ENCODE data around the gene MCOLN1.

MCOLN1 gene

DNA sequence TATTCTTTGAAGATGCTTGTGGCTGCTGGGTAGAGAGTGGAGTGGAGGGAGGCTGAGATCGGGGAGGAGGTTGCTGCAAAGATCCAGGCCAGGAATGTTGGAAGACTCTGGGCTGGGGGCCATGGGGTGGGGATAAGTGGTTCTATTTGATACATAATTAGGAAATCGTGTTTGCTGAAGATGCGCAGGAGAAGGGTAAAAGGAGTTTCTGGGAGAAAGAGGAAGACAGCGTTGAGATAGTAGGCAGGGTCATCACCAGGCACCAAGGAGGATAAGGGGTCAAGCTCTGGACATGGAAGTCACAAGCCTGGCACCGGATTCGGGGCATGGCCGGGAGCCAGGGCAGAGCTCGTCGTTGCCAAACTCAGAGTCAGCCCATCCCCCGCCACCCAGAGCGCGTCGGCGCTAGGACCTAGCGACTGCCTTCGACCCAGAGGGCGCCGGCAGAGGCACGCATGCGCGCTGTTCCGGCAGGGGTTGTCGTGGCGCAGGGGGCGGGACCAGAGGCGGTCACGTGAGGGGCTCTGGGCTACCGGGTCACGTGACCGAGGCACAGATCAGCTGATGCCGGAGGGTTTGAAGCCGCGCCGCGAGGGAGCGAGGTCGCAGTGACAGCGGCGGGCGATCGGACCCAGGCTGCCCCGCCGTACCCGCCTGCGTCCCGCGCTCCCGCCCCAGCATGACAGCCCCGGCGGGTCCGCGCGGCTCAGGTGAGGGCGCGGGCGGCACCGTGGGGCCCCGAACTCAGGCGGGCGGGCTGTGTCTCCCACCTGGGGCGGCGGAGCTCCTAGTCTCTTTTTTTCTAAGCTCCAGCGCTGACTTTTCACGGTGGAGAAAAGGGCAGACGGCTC is at the start of gene MCOLN1:
TSS of gene MCOLN1 (plus strand) at position 553 of the 851 bp plus-strand sequence. CDS start at position 680, 127 bp downstream.
- DNase-seq (ENCODE audit: low read depth in 2 of 2) = peak; percentile 98 to 99

DNA sequence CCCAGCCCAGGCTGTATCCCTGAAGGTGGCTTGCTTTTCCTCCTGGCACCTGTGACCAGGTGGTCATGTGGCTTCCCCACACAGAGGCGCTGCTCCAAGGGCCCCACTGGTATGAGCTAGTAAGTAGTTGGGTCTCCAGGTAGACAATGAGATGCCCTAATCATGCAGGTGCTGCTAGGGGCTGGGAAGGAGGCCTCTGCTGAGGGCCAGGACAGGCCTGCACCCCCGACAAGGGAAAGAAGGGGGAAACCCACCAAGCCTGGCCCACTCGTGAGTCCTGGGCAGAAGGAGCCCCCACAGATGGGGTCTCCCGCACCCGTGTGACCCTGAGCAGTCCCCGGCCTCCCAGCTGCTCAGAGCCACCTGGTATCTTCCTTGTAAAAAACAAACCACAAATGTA is 46.8 kb upstream of the MCOLN1 start:
- DNase-seq (ENCODE audit: low read depth in 2 of 2) = no peak

- no peak for DNase-seq (ENCODE audit: low read depth in 2 of 2)
Measured at GRCh38 chr19:7476241-7476640, 46.2 kb upstream of the MCOLN1 start.

- DNase-seq (ENCODE audit: low read depth in 2 of 2) = no peak
Measured at GRCh38 chr19:7476777-7477494, 45.5 kb upstream of the MCOLN1 start.

- no peak for DNase-seq (ENCODE audit: low read depth in 2 of 2)
Measured at GRCh38 chr19:7477758-7478157, 44.7 kb upstream of the MCOLN1 start.

GRCh38 chr19:7478173-7478842 is 44.1 kb upstream of the MCOLN1 start:
- DNase-seq (ENCODE audit: low read depth in 2 of 2) = no peak

GRCh38 chr19:7478843-7479227 is 43.6 kb upstream of the MCOLN1 start:
- DNase-seq (ENCODE audit: low read depth in 2 of 2) = no peak

- no peak for DNase-seq (ENCODE audit: low read depth in 2 of 2)
Measured at GRCh38 chr19:7480222-7480969, 42.0 kb upstream of the MCOLN1 start.

DNA sequence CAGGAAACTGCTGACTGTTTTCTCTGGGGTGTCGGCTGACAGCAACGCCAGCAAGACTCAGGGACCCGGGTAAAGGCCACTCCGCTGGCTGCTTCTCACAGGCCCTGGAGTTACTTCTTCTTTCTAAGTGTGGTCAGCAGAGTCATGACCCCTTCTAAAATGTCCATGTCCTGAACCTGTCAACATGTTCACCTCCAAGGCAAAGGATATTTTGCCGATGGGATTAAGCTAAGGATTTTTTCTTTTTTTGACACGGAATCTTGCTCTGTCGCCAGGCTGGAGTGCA is 41.5 kb upstream of the MCOLN1 start:
- DNase-seq (ENCODE audit: low read depth in 2 of 2) = no peak

DNA sequence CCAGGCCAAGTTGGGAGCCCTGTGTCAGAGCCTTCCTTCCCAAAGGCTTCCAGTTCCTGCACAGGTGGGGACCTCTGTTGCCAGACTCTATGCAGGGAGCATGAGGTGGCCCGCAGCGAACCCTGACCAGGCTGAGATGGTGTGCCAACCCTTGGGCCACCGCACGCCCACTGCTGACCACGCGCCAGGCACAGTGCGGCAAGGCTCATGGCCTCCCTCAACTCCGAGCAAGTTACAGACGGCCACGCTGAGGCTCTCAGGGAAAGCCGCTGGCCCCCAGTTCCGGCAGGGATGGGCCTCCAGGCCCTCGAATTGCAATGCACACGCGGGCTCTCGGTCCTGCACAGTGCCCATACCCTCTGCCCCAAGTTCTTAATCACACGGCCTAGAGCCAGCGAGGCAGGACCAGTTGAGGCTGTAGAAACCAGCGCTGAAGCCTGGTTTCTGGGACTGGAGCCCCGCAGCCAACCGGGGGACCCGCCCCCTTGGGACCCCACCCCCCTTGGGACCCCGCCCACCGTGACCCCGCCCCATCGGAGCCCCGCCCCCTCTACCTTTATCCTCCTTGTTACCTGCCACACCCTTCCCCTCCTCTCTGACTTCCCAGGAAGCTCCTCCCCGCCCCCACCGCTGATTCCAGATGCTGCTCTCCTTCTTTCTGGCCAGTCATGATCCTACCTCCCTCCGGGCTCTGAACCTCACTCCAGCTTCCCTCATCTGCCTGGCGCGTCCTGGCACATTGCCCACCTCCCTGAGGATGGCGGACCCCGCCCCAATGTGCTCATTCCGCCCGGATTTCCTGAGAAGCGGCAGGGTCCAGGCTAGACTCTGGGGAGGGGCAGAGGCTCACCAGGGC is 39.6 kb upstream of the MCOLN1 start:
- DNase-seq (ENCODE audit: low read depth in 2 of 2) = no peak

DNA sequence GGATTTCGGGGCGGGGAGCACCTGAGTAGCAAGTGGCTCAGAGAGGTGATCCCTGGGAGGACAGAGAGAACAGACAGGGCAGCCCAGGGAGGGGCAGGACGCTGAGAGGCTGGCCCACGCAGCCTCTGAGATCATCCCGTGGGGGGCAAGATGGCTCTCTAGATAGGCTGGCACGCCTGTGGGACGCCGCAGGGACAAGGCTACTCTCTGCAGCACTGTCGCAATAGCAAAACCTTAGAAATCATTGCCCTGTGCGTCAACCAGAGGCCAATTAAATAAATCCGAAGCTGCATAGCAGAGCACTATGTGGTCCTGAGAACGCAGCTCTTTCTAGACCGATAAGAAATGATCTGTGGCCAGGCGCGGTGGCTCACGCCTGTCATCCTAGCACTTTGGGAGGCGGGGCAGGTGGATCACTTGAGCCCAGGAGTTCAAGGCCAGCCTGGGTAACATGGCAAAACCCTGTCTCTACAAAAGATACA is 38.7 kb upstream of the MCOLN1 start:
- no peak for DNase-seq (ENCODE audit: low read depth in 2 of 2)

DNA sequence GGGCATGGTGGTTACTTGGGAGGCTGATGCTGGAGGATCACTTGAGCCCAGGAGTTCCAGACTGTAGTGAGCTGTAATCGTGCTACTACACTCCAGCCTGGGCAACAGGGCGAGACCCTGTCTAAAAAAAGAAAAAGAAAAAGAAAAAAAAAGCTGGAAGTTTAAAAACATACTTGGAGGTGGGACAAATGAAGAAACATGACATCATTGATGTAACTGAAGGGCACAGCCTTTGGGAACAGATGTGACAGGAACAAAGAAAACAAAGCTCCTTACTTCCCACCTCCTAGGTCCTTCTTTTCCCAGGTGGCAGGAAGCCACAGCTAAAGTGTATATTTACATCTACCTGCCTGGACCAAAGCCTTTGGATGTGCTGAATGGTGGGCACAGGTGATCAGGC is 35.5 kb upstream of the MCOLN1 start:
- no peak for DNase-seq (ENCODE audit: low read depth in 2 of 2)

- DNase-seq (ENCODE audit: low read depth in 2 of 2) = peak; percentile 73 to 85
Measured at GRCh38 chr19:7488736-7489353, 33.6 kb upstream of the MCOLN1 start, which contains the start of gene PEX11G. Gene PEX11G (minus strand): TSS chr19:7489035. CDS start chr19:7489010, 25 bp downstream.

DNA sequence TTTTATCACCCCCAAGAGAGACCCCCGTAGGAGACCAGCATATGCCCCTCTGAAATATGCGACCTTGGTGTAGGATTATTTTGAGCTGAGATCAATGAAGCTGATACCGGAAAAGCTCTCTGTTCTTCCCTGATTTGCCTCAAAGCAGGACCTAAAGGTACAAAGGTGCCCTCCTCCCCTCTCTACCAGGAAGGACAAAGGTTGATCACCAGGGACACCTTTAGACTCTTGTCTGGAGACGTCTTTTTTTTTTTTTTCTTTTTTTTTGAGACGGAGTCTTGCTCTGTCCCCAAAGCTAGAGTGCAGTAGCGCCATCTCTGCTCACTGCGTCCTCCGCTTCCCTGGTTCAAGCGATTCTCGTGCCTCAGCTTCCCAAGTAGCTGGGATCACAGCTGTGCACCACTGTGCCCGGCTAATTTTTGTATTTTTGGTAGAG is 32.8 kb upstream of the MCOLN1 start:
- no peak for DNase-seq (ENCODE audit: low read depth in 2 of 2)

GRCh38 chr19:7492142-7492541 is 30.3 kb upstream of the MCOLN1 start:
- peak in 1 of 2 donors; percentile 38 for DNase-seq (ENCODE audit: low read depth in 2 of 2)

DNA sequence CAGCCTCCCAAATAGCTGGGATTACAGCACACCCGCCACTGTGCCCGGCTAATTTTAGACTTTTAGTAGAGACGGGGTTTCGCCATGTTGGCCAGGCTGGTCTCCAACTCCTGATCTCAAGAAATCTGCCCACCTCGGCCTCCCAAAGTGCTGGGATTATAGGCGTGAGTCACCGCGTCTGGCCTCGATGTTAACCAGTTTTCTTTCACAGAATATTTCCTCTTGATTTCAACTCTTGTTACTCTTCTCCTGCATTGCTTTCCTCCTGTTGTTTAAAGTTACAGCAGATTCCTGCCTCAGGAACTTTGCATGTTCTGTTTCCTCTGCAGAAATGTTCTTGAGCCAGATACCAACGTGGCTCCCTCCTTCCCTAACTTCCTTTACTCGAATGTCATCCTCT is 29.9 kb upstream of the MCOLN1 start:
- DNase-seq (ENCODE audit: low read depth in 2 of 2) = no peak

DNA sequence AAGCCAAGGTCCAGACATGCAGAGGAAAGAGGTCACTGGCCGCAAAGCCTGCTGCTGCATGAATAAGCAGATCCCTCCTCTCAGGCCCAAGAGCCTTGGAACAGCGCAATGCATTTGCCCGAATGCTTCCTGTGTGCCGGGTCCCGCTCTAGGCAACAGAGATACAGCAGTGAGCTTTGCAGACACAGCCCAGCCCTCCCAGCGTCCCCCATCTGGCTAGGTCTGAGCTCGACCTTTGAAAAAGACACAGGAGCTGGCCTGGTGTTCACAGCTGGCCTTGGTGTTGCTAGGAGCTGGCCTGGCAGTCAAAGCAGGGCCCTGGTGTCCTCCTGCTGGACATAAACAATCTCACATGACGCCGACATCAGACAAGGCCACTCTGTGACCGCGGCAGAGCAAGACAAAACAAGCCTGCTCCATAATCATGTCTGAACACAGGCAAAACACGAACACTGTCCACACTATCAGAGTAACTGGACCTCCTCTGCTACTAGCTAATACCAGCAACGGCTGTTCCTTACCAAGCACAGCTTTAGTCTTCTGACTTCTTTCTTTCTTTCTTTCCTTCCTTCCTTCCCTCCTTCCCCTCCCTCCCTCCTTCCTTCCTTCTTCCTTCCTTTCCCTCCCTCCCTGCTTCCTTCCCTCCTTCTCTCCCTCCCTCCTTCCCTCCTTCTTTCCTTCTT is 27.9 kb upstream of the MCOLN1 start:
- no peak for DNase-seq (ENCODE audit: low read depth in 2 of 2)

GRCh38 chr19:7497292-7497691 is 25.1 kb upstream of the MCOLN1 start:
- no peak for DNase-seq (ENCODE audit: low read depth in 2 of 2)

DNA sequence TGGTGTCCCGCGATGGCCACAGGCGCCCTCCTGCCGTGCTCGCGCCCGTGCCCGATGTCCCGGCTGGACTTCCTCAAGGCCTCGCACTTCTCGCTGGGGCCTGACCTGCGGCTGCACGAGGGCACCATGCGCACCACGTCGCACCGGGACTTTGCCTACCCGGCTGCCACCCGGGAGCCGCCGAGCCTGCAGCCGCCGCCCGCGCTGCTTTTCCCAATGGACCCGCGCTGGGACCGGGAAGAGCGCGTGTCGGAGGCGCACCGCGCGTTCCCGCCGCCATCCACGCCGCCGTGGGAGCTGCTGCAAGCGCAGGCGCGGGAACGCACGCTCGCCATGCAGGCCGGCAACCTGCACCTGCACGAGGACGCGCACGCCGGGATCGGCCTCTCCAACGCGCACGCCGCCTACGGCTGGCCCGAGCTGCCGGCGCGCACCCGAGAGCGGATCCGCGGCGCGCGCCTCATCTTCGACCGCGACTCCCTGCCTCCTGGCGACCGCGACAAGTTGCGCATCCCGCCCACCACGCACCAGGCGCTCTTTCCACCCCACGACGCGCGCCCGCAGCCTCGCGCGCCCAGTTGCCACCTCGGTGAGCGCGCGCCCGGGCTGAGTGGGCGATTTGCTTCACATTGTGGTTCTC is 21.5 kb upstream of the MCOLN1 start:
- DNase-seq (ENCODE audit: low read depth in 2 of 2) = no peak
